OCI-M1 (cell line): ENCODE results near the gene CBX8.

ENCODE experiments used
- DNase-seq: peaks from one replicate; lab custom pipeline; 2025; lab: John Stamatoyannopoulos, UW

Gene CBX8

DNA sequence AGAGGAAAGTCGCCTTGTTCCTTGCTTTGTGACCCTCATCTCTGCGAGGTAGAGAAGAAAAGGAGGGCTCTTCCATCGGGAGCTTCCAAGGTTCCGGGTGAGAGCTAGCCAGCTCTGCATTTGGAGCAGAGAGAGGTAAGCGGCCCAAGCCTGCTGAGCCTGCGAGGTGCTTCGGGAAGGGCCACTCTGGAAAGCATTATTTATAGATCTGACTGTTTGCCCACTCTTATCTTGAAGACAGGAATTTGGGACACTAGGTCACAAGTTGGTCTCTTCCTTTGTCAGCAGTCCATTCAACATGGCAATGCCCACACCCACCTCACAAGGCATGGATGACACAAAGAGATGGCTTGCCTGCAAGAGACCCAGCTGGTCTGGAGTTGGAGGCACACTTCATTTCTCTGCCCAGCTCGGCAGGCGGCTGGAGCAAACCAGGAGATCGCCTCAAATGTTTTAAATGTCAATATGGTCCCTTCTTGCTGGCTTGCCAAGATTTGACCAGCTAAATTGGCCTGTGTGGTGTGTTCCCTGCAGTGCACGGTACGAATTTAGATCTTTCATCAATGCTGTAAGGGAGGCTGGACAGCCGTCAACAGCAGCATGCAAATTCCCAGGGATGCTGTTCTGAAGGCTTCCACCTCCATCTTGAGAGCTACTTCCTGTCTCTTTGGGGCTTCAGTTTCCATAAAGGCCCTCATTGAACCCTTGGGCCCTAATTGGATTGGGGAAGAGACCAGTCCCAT lies 22.8 kb upstream of the CBX8 start:
- DNase-seq = no peak

DNA sequence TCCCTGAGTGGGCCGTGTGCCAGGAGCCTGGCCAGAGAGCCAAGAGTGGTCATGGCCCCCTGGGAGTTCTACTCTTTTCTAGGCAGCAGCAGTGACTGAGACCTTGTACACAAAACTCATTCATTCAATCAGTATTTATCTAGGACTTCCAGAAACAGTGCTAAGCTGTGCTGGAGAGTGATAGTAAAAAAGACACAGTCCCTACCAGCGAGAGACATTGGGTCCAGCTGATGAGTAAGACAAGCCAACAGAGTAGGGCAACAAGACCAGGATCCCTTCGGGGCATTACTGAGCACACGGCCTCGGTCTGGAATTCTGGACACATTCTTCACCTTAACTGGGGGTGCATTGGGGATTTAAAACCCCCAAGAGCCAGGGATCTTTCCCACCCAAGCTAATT lies 22.2 kb upstream of the CBX8 start:
- DNase-seq = peak; percentile 58

DNA sequence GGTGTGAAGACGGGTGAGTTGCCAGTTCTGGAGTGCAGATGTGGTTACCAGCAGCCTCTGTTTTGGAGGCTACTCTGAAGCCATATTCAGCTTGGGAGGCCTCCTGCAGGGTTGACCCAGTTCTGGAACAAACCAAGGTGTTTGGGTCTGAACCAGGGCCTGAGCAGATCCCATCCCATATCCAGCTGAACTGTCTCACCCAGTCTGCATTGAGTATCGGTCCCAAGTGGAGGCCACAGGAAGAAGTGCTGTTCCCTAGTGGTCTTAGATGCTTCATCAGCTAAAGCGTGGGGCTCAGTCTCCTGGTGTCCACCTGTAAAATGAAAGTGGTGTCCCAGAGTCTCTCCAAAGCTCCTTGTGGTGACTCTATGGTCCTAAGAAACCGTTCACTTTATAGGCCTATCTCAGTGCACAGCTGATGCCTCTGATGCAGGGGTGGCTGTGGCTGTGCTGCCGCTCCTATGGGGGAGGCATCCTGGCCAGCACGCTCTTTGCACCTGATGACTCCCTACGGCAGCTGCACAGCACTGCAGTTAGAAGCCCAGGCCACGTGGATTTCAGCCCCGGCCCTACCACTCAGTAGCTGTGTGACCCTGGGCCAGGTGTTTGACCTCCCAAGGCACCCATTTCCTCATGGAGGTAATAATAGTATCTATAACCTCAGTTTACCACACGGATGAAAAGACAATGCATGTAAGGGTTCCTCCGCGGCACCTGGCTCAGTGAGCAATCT lies 21.3 kb upstream of the CBX8 start:
- DNase-seq = no peak

DNA sequence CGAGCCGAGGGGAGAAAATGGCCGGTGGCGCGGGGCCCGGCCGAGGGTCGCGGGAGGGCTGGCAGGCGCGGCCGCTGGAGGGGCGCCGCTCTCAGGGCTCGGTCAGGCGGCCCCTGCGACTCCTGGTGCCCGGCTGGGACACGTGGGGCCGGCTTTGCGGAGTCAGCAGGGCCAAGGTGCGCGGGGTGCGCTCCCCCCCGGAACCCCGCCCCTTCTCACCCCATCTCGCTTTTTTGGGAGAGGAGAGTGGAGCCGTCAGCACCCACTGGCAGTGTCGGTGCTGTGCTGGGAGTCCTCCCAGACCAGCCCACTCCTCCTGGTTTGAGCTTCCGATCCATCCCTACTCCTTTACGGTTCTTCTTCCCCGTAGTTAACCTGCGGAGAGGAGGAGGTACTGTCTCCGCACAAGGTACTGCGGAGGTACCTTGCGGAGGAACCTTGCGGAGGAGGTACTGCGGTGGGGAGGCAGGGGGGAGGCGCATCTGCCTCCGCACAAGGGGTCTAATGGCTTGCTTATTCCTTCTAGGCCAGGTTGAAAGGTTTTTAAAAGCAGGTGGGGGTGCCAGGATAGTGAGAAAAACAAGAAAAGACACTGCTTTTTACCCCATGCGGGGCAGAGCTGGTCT lies 19.1 kb upstream of the CBX8 start:
- no peak for DNase-seq

DNA sequence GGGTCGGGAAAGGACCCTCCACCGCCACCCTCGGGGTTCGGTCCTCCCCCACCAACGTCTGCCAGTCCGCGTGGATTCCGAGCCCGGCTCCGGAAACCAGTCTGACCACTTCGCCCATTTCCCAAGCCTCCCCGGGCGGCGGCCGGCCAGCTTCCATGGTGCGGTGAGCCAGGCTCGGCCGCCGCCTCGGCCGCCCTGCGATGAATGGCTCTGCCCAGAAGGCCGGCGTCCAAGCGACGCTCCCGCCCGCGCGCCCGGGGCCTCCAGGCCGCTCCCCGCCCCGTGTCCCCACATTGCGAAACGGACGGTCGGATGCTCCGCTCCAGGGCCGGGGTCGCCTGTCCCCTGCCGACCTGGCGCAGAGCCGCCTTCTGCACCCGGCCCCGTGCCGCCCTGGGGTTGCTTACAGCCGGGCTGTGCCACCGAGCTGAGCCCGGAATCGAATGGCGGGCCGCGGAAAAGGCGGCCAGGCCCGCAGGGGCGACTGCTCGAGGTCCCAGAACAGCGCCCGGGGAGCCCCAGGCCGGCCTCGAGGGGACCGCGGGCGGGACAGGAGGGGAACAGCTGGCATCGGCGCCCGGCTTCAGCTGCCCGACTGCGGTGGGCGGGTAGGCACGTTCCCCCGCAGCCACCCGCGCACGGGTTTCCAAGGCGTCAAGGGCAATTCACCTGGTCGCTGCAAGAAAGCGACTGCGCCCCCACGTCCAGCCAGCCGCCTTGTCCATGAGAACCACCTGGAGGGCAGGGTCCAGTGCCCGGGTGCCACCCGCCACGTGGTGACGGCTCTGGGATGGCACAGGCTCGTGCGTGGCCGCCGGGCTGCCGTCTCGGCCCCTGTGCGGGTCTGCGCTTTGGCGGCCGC lies 18.3 kb upstream of the CBX8 start:
- no peak for DNase-seq

DNA sequence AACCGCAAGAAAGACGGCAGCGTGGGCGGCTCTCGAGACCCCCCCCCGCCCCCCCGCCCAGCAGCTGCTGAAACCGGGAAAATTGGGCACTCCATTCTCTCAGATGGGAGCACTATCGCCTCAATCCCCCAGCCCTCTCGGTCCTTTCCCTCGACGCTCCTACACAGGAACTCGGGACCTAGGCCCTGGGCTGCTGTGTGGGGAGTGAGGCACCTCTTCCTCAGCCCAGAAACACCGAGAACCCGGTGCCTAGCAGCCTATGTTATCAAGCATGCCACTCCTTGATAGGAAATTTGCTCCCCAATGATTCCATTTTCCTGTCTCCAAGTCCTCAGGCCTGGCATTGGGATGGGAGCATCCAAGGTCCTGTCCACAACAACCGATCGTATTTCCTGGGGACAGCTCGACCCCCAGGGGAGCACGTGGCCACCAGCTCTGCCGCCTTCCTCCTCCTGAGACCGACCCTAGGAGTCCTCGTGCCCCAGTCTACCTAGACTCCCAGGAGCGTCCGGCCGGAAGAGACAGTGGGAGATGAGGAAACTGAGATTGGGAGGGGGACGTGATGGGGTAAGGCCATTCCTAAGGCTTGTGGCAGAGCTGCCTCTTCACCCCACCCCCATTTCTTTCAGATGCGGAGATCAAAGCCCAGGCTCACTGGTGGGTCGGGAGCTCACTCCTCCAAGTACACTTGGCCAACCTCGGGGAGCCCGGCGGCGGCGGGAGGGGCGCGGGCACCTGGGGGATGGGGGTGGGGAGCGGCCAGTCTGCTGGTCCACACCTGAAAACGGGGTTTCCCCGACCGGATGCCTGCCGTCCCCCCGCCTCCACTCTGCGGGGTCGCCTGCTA lies 17.5 kb upstream of the CBX8 start:
- DNase-seq = no peak

DNA sequence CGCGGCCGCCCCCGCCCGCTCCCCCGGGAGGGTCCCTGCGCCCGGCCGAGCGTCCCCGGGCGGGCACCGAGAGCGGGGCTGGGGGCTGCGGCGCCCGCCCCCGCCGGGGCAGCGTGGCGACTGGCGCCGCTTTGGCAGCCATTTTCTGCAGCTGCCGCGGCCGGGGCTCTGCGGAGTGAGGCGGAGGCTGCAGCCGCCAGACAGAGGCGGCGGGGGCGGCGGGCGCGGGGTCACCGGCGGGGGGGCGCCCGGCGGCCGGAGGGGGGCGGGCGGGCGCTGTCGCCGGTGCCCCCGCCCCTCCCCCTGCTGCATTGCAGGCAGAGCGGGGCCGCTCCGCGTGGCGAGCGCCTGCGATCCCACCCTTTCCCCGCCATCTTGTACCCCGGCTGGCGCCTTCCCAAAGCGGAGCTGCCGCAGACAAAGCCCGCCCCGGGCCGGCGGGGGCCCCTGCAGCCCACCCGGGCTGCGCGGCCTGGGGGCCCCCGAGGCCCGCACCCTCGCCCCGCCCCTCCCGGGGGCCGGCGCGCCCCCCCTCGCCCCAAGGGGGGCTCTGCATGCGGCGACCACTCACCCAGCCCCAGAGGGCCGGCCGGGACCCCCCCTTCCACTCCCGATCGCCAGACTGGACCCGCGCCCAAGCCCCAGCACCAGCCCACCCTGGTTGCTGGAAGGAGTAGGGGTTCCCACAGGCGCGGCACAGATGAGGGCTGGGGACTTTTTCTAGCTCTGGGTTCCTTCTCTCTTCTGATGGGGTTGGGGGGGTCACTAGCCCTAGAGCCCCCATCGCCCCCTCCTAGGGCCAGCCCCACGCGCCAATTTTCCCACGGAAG lies 16.6 kb upstream of the CBX8 start:
- DNase-seq = peak; percentile 23

DNA sequence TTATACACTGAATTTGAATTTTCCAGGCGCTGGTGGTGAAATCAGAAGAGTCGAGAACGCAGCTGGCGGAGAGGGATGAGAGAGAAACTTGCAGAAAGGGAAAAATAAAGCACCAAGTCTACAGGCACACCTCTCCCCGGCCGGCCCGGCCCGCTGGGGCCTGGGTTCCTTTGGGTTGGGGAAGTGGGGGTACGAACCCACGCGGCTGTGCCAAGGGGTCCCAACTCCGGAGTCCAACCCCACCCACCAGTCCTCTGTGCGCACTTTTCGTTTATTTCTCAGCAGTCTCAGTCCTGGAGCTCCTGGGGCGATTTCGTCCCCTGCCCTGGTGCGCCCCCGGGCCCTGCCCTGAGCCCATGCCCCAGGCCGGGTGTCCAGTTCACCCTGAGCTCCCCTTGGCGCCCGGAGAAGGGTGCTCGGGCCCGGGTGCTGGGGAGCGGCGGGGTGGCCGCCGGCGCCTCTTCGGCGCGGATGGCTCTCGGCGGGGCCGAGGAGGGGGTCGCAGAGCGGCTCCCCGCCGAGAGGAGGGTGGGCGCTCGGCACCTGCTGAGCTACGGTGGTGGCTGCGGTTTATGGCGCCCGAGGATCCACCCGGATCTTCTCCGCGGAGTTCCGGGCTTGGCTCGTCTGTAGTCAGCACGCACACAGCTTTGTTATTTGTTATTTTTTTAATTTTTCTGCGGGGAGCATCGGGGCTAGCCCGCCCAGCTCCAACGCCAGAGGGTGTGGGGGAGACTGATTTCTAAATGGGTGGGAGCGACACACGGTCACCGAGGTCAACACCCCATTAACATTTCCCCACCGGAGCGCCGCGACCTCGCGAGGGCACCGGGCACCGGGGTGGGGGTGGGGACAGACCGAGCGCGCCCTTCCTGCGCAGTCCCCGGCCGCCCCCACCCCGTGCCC lies 15.7 kb upstream of the CBX8 start:
- no peak for DNase-seq

DNA sequence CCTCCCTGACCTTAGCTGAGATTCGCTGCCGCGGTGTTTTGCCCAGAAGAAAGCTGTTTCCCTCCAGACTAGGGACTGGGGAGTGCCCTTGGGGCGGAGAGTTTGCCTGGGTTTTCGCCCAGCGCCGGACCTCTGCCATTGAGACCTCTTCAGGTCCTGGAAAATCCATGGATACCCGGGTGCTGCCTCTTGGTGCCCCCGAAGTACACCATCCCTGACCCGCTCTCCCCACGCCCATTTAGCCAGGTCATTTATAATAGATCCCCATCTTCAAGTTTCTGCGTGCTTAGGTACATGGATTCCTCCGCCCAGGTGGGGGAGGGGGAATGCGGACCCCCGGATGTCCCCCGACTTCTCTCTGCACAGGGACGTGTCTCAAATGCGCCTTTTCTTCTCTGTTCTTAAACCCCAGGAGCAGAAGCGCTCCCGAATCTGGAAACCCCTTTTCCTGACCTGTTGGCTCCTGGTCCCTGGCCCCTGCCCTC lies 15.0 kb upstream of the CBX8 start:
- peak; percentile 40 for DNase-seq

DNA sequence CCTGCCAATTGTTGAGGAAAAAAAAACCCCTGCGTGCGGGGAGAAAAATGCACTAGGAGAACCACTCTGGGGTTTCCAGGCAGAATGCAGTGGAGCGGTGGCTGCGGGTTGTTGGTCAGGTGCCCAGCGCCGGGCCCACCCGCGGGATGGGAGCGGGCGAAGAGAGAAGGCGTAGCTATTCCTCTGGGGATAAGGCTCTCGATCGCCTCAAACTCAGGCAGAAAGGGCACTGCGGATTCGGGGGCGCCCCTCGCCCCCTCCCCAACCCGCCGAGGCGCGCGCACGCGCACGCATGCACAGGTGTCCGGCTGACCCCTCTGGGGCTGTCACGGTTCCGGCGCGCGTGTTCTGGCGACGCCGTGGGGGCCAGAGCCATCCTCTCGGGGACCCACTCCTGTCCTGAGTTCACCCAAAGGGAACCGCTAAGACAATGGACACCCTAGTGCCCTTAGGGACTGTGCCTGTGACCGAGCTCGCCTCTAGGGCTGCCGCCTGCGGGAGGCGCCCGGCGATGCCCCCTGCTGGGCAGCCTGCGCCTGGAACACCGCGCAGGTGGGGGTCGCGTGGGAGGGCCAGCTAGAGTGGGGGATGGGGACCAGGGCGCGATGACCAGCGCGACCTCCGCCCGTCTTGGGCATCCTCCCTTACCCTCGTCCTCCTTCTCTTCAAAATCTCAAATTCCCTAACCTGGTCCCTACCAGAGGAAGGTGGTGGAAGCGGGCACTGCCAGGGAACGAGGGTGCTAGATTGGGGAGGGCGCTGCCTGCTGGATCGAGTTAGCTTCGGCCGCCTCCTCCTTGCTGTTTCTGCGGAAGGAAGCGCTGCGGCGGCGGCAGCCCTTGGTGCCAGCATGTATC lies 14.4 kb upstream of the CBX8 start:
- DNase-seq = peak; percentile 81

DNA sequence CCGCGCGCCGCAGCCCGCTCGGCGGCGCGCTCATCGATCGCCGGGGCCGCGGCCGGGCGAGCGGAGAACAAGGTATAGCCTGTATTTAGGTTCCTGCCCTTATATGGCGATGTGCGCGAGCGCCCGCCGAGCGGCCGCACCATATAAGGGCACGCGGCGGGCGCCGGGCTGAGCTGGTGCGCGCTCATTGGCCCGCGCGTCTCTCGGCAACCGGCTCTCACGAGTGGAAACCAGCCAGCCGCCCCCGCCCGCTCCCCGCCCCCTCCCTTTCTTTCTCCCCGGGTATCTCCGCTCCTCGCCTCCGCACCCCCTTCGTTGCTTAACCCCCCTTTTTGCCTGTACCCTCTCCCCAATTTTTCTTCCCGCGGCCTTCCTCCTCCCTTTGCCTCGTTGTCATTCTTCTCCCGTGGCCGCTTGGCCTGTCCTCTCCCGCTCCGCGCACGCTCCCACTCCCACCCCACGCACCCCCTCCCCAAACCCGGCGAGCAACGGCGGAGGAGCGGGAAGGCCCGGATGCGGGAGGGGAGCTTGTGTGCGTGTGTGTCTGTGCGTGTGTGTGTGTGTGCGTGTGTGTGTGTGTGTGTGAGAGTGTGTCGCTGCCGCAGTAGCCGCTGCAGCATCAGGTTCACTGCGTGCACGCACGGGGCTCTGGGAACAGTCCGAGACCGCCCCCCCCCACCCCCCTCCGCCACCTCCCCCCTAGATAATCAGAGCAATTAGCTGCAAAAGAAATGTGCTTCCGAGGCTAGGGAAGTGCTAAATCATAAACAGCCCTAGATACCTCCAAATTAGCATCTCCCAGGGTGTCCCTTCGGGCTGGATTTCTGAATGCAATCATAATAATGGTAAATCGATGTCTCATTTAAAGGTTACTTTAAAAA lies 13.5 kb upstream of the CBX8 start:
- DNase-seq = peak; percentile 91

DNA sequence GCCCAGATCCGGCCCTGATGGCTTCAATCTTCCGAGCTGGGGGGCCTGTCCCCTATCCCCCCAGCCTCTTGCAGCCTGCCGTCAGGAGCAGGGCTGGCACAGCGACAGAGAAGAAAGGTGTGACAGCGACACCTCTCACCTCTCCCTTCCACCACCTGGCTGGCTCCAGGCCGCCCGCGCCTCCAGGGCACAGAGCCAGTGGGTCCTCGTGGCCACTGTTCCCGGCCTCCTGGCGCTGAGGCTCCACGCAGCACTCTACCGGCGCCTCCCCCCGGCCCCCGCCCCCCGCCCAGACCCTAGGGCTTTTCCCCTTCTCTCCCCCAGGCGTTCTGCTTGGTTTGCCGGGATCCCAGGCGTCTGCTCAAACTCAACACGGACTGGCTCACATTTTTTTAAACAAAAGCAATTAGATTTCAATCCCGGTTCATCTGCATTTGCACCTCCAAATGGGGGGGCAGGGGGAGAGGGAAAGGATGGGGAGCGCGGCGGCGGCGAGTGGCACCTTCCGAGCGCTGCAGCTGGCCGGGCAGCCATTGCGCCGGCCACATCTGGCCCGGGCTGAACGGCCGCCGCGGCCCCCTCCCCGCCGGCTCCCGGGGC lies 12.8 kb upstream of the CBX8 start:
- DNase-seq = no peak

DNA sequence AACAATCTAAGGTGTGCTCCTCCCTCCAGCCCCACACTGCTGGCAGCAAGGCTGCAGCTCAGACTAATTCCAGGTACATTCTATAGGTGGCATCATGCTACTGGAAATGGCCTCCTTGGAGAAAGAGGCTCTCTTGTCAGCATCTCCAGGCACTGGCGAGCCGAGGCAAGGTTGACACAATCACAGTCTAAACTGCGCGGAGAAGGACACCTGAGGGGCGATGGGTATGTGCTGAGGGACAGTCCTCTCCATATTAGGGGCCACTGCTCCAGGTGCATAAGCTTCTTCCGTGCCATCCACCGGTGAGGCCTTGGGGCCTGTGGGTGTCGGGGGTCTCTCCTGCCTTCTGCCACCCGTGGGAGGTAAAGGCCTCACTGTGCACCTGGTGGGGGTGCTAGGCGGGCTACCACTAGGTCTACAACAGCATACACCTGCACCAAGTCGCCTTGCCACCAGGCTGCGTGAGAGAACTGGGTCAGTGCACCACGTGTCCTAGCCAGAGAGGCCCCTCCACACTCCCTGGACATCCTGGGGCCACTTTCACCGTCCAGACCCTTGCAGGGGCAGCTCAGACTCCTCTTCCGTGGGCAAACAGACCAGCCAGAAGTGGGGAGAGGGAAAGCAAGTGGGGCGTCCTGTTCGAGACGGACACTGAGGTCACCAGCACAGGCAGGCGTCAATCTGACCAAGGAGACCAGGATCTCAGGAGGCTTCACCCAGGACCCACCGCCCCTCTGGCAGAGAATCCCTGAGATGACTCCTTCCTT lies 12.1 kb upstream of the CBX8 start:
- peak; percentile 68 for DNase-seq

DNA sequence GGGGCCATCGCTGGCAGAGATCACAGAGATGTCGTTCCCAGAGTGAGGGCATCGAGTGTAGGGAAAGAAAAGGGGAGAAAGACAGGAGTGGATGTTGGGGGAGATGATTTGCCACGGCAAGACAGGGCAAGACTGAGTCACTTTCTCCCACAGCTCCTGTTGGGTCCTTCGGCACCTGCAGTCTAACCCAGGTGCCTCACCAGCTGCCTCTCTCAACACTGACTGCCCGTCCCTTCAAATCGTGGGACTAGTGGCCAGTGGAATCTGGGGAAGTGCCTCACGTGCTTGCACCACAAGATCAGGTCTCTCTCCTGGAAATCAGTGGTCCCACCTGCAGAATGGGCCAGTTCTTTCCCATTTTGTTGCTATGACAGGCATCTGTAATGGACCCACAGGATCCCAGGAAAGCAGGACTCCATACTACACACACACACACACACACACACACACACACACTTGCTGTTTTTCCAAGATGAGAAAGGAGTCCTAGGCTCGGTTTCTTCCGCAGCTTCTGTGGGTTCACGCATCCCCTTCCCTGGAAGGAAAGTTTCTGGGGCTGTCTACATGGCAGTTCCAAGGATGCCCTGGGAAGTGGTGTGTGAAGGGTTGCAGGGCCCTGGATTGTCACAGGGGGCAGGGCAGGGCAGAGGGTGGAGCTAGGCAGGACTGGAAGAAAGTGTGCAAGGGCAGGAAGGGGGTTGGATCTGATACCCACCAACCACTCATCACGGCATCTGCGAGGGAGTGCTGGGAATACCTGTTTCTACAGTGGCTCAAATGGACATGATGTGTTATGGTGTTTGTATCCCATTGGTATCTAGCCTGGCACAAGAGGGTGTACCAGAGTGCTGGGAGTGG lies 10.2 kb upstream of the CBX8 start:
- DNase-seq = no peak

DNA sequence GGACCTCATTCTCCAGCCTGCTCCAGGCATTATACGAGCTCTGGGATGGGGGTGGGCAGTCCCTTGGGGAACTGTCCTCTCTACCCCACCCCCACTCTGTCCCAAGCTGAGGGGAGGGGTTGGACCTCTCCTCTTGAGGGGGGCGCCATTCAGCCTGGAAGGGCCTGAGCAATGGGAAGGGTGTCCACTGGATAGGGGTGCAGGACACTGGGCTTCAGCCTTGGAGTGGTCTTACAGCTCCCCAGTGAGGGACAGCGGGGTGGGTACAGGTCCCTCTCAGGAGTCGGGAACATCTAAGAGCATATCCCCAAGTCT lies 9.5 kb upstream of the CBX8 start:
- no peak for DNase-seq
